ENCODE data around the gene CAPN14.

GRCh38 chr2:31161637-31162036 is 55.7 kb downstream of the CAPN14 start:
- TF ChIP-seq CTCF (IDR thresholded peaks at IDR 0.05 in 4 of 5, conservative IDR thresholded peaks at IDR 0.05 in 1 of 5) (no peak), POLR2A (IDR thresholded peaks at IDR 0.05) (no peak)

All from gastrocnemius medialis (tissue), 4 donors.